GM12891 (cell line): ENCODE data around the gene MRPL55.

ENCODE experiments used
- DNase-seq: peaks from one replicate; pipeline ENCODE4 v3.0.0; 2011; ENCODE audit warnings: low spot score; ENCODE audit not compliant: insufficient read length
- FAIRE-seq: peaks from 2 replicates; lab custom pipeline; 2011; peaks lifted over from hg19 to GRCh38; lab: Jason Lieb, UNC
- PAX5 ChIP-seq: IDR thresholded peaks from 2 replicates; pipeline ENCODE4 v1.6.1; 2011; ENCODE audit warnings: low read length, moderate library complexity, mild to moderate bottlenecking; ENCODE audit not compliant: insufficient read depth, severe bottlenecking
- POLR2A ChIP-seq: IDR thresholded peaks from 2 replicates; pipeline ENCODE4 v1.6.1; 2011; ENCODE audit warnings: low read depth, low read length, control low read depth
- POLR2AphosphoS5 ChIP-seq: IDR thresholded peaks from 2 replicates; pipeline ENCODE4 v1.6.1; 2011; ENCODE audit warnings: low read depth, low read length, control low read depth
- POU2F2 ChIP-seq: IDR thresholded peaks from 2 replicates; pipeline ENCODE4 v1.6.1; 2011; ENCODE audit warnings: low read depth, mild to moderate bottlenecking, control low read depth, low read length, moderate library complexity
- SPI1 ChIP-seq: IDR thresholded peaks from 2 replicates; pipeline ENCODE4 v1.6.1; 2011; ENCODE audit warnings: low read depth, low read length, control low read depth
- TAF1 ChIP-seq: IDR thresholded peaks from 2 replicates; pipeline ENCODE4 v1.6.1; 2011; ENCODE audit warnings: low read depth, low read length, control low read depth

The MRPL55 gene

GRCh38 chr1:228084325-228084724 is 24.8 kb downstream of the MRPL55 start:
- TF ChIP-seq SPI1 (no peak), PAX5 (no peak), POLR2AphosphoS5 (no peak; the same call in 1 of the 2 replicates), POU2F2 (no peak), POLR2A (no peak), TAF1 (0 out of 2 replicates have a peak, but pooled peaks have one; percentile 10)
- DNase-seq (no peak), FAIRE-seq (no peak)

- TF ChIP-seq PAX5 (no peak), POU2F2 (no peak), SPI1 (no peak), POLR2AphosphoS5 (no peak; the same call in 1 of the 2 replicates), POLR2A (no peak), TAF1 (no peak)
- no peak for FAIRE-seq
- DNase-seq, result no peak
These were observed 25.2 kb downstream of the MRPL55 start for GRCh38 chr1:228083871-228084278.

GRCh38 chr1:228082918-228083870 is 25.9 kb downstream of the MRPL55 start:
- no peak for TF ChIP-seq POU2F2
- no peak for TF ChIP-seq PAX5
- no peak for TF ChIP-seq POLR2A
- no peak for TF ChIP-seq SPI1
- TF ChIP-seq POLR2AphosphoS5, result no peak
- no peak for TF ChIP-seq TAF1
- no peak for FAIRE-seq
- DNase-seq, result no peak

GRCh38 chr1:228082214-228082917 is 26.7 kb downstream of the MRPL55 start, which contains the start of gene ARF1:
Gene ARF1 (plus strand): TSS chr1:228082708. CDS start chr1:228097115, 14,407 bp downstream.
- peak; percentile 96 for FAIRE-seq
- peak; percentile 100 for DNase-seq
- peak; percentile 83 for TF ChIP-seq POLR2AphosphoS5
- TF ChIP-seq POLR2A, result peak; percentile 77
- TF ChIP-seq SPI1, result no peak
- no peak for TF ChIP-seq POU2F2
- no peak for TF ChIP-seq PAX5
- peak; percentile 62 for TF ChIP-seq TAF1

GRCh38 chr1:228081578-228082213 is 27.4 kb downstream of the MRPL55 start:
- no peak for DNase-seq
- peak; percentile 28 for FAIRE-seq

GRCh38 chr1:228081144-228081543 is 28.0 kb downstream of the MRPL55 start:
- DNase-seq, result no peak
- FAIRE-seq, result no peak
- TF ChIP-seq POU2F2, result no peak

More at GRCh38 chr1:228081578-228082213, 27.4 kb downstream of the MRPL55 start:
- TF ChIP-seq POLR2AphosphoS5, result 0 out of 2 replicates have a peak, but pooled peaks have one; percentile 1
- TF ChIP-seq PAX5, result no peak

GRCh38 chr1:228079601-228080263 is 29.4 kb downstream of the MRPL55 start:
- TF ChIP-seq PAX5, result no peak
- TF ChIP-seq POLR2AphosphoS5, result 0 out of 2 replicates have a peak, but pooled peaks have one; percentile 9
- DNase-seq (no peak), FAIRE-seq (no peak)

GRCh38 chr1:228079013-228079412 is 30.1 kb downstream of the MRPL55 start:
- FAIRE-seq (no peak), DNase-seq (no peak)
- TF ChIP-seq TAF1 (no peak), SPI1 (no peak)
